ENCODE results near the gene STX3. TPM values are rescaled to one million over a fixed set of nuclear protein-coding genes. Genes with fewer than 3 reads are reported as not detected.

Gene STX3
- total RNA-seq, 4 donors from 2014 or later = 16.6 to 27.1 (median 24.6) TPM

GRCh38 chr11:59746111-59746510, 9.1 kb upstream of the STX3 start:
- Histone ChIP-seq H3K4me3 (no peak overlapping the region), H3K9me3 (no peaks in the 10 kb centered on the region), H3K27ac (no peak overlapping the region), H3K36me3 (no peaks in the 10 kb centered on the region), H3K27me3 (peaks cover 15% of the 10 kb centered on the region), H3K4me1 (no peaks in the 10 kb centered on the region)
- no peak for TF ChIP-seq POLR2A (IDR thresholded peaks at IDR 0.05)
- no peak for TF ChIP-seq EP300 (IDR thresholded peaks at IDR 0.05)
- TF ChIP-seq, protein P1, sequence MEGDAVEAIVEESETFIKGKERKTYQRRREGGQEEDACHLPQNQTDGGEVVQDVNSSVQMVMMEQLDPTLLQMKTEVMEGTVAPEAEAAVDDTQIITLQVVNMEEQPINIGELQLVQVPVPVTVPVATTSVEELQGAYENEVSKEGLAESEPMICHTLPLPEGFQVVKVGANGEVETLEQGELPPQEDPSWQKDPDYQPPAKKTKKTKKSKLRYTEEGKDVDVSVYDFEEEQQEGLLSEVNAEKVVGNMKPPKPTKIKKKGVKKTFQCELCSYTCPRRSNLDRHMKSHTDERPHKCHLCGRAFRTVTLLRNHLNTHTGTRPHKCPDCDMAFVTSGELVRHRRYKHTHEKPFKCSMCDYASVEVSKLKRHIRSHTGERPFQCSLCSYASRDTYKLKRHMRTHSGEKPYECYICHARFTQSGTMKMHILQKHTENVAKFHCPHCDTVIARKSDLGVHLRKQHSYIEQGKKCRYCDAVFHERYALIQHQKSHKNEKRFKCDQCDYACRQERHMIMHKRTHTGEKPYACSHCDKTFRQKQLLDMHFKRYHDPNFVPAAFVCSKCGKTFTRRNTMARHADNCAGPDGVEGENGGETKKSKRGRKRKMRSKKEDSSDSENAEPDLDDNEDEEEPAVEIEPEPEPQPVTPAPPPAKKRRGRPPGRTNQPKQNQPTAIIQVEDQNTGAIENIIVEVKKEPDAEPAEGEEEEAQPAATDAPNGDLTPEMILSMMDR (IDR thresholded peaks at IDR 0.05) = no peak
- no peak for TF ChIP-seq POLR2AphosphoS5 (IDR thresholded peaks at IDR 0.05)
- ATAC-seq = no peak
- WGBS, 2 donors (ENCODE audit: low coverage in 1 of 2) = 85% methylated on average over 2 of the region's 2 CpGs; no CpG with 5 or more reads in 1 of the 2 donors

GRCh38 chr11:59753650-59754493, 1.3 kb upstream of the STX3 start:
- H3K36me3 ChIP-seq = no peaks in the 10 kb centered on the region
- H3K4me1 ChIP-seq = peaks cover 0 to 38% (median 3%) of the 10 kb centered on the region in 3 donors
- TF ChIP-seq POLR2AphosphoS5 (IDR thresholded peaks at IDR 0.05) = no peak
- TF ChIP-seq, protein P1 (IDR thresholded peaks at IDR 0.05) = peak; percentile 89 to 97 (median 93)
- H3K4me3 ChIP-seq = peak overlapping the region; percentile 52 to 96
- ATAC-seq = peak; percentile 69
- 15 to 32% methylated on average over 15 to 35 of the region's 47 CpGs for WGBS, 2 donors (ENCODE audit: low coverage in 1 of 2)
- peak overlapping the region in 3 of 4 donors; percentile 87 to 93 (median 93) for H3K27ac ChIP-seq
- no peaks in the 10 kb centered on the region for H3K27me3 ChIP-seq
- H3K9me3 ChIP-seq = no peaks in the 10 kb centered on the region

- WGBS, 2 donors (ENCODE audit: low coverage in 1 of 2) = 0 to 3% methylated on average over 7 to 10 of the region's 20 CpGs
- H3K27ac ChIP-seq = peak overlapping the region in 3 of 4 donors; percentile 87 to 93 (median 93)
- no peak for ATAC-seq
These were observed 700 bp upstream of the STX3 start for GRCh38 chr11:59754494-59754858.

GRCh38 chr11:59755701-59756557, 753 bp downstream of the STX3 start:
- 27% methylated on average over 5 of the region's 23 CpGs; no CpG with 5 or more reads in 1 of the 2 donors for WGBS, 2 donors (ENCODE audit: low coverage in 1 of 2)
- Histone ChIP-seq H3K9me3 (no peaks in the 10 kb centered on the region), H3K27ac (peak overlapping the region; percentile 52 to 93 (median 90)), H3K27me3 (no peaks in the 10 kb centered on the region), H3K36me3 (no peaks in the 10 kb centered on the region), H3K4me1 (peaks cover 0 to 50% (median 3%) of the 10 kb centered on the region in 3 donors), H3K4me3 (peak overlapping the region; percentile 52 to 96)
- peak; percentile 84 for ATAC-seq
- TF ChIP-seq, protein P1 (IDR thresholded peaks at IDR 0.05) = no peak
- TF ChIP-seq POLR2AphosphoS5 (IDR thresholded peaks at IDR 0.05) = peak; percentile 52

More at GRCh38 chr11:59754494-59754858, 700 bp upstream of the STX3 start:
- Histone ChIP-seq H3K4me3 (peak overlapping the region; percentile 52 to 96), H3K36me3 (no peaks in the 10 kb centered on the region), H3K27me3 (no peaks in the 10 kb centered on the region), H3K4me1 (peaks cover 0 to 43% (median 3%) of the 10 kb centered on the region in 3 donors), H3K9me3 (no peaks in the 10 kb centered on the region)
- TF ChIP-seq EP300 (IDR thresholded peaks at IDR 0.05) (no peak), POLR2AphosphoS5 (IDR thresholded peaks at IDR 0.05) (no peak), POLR2A (IDR thresholded peaks at IDR 0.05) (no peak)
- TF ChIP-seq, protein P1 (IDR thresholded peaks at IDR 0.05) = no peak

Measured in gastroesophageal sphincter (tissue), 4 donors.